Chondrocyte (in vitro differentiated cells): ENCODE data around the gene SESN2. TPM values are rescaled to one million over a fixed set of nuclear protein-coding genes. Genes with fewer than 3 reads are reported as not detected.

Experiments
- DNase-seq: peaks from one replicate; pipeline ENCODE4 v3.0.0; 2021; ENCODE audit warnings: mixed read lengths, low spot score
- H3K27ac Mint-ChIP-seq: one replicate; pipeline ENCODE4 v1.8.0; 2021; ENCODE audit warnings: mild to moderate bottlenecking, moderate library complexity, mixed read lengths; ENCODE audit not compliant: unreplicated experiment
- H3K27me3 Mint-ChIP-seq: 2 replicates; pipeline ENCODE4 v1.8.0; 2021; ENCODE audit warnings: low read depth, mixed read lengths
- H3K36me3 Mint-ChIP-seq: 2 replicates; pipeline ENCODE4 v1.8.0; 2021; ENCODE audit warnings: low read depth, mixed read lengths
- H3K4me1 Mint-ChIP-seq: 2 replicates; pipeline ENCODE4 v1.8.0; 2021; ENCODE audit warnings: low read depth, mild to moderate bottlenecking, mixed read lengths
- H3K4me3 Mint-ChIP-seq: one replicate; pipeline ENCODE4 v1.8.0; 2021; ENCODE audit warnings: mild to moderate bottlenecking, moderate library complexity, mixed read lengths; ENCODE audit not compliant: unreplicated experiment
- H3K9me3 Mint-ChIP-seq: 2 replicates; pipeline ENCODE4 v1.8.0; 2021; ENCODE audit warnings: low read depth, mixed read lengths
- CTCF ChIP-seq: fragments of 200-600 bp; sonication (generic); IDR thresholded peaks from 2 replicates; pipeline ENCODE4 v1.5.0; 2021; ENCODE audit warnings: antibody characterized with exemption, mild to moderate bottlenecking, moderate library complexity
- total RNA-seq: library from RNA; stranded (reverse); gene quantifications from 3 replicates; pipeline ENCODE4 v1.2.1, GENCODE V29; 2021

SESN2 gene
- total RNA-seq, 1 donor from 2014 or later = 54.7 TPM

- DNase-seq = peak; percentile 97
- H3K36me3 Mint-ChIP-seq = peaks cover 5% of the 10 kb centered on the region
- peak within 1 kb of the TSS; percentile 96 for H3K4me3 Mint-ChIP-seq
- peak within 1 kb of the TSS; percentile 99 for H3K27ac Mint-ChIP-seq
- peaks cover 34% of the 10 kb centered on the region for H3K4me1 Mint-ChIP-seq
- H3K9me3 Mint-ChIP-seq = no peaks in the 10 kb centered on the region
- TF ChIP-seq CTCF = peak; percentile 10
- no peaks in the 10 kb centered on the region for H3K27me3 Mint-ChIP-seq
Measured at GRCh38 chr1:28232558-28233263, 26.6 kb upstream of the SESN2 start, which contains the start of gene DNAJC8. Gene DNAJC8 (minus strand): TSS chr1:28233029. CDS start chr1:28232998, 31 bp downstream.

GRCh38 chr1:28233264-28233606 is 26.1 kb upstream of the SESN2 start:
- H3K27ac Mint-ChIP-seq = peak overlapping the region; percentile 32

GRCh38 chr1:28235755-28236655 is 23.3 kb upstream of the SESN2 start, which contains the start of gene ATP5IF1:
Gene ATP5IF1 (plus strand): TSS chr1:28236124. CDS start chr1:28236184, 60 bp downstream.
- Mint-ChIP-seq H3K36me3 (no peaks in the 10 kb centered on the region), H3K9me3 (no peaks in the 10 kb centered on the region), H3K27ac (no peak within 1 kb of the TSS), H3K4me1 (peaks cover 18% of the 10 kb centered on the region), H3K27me3 (no peaks in the 10 kb centered on the region), H3K4me3 (no peak within 1 kb of the TSS)
- no peak for TF ChIP-seq CTCF
- DNase-seq = peak; percentile 98

More at GRCh38 chr1:28233264-28233606, 26.1 kb upstream of the SESN2 start:
- H3K4me3 Mint-ChIP-seq = no peak overlapping the region
- no peak for TF ChIP-seq CTCF
- H3K27me3 Mint-ChIP-seq = no peaks in the 10 kb centered on the region
- peaks cover 3% of the 10 kb centered on the region for H3K36me3 Mint-ChIP-seq
- peaks cover 34% of the 10 kb centered on the region for H3K4me1 Mint-ChIP-seq
- H3K9me3 Mint-ChIP-seq = no peaks in the 10 kb centered on the region
- no peak for DNase-seq

- no peak for DNase-seq
- TF ChIP-seq CTCF = no peak
- Mint-ChIP-seq H3K36me3 (no peaks in the 10 kb centered on the region), H3K4me3 (no peak overlapping the region), H3K27ac (no peak overlapping the region), H3K9me3 (no peaks in the 10 kb centered on the region), H3K4me1 (peaks cover 15% of the 10 kb centered on the region), H3K27me3 (no peaks in the 10 kb centered on the region)
Measured at GRCh38 chr1:28236656-28237322, 22.5 kb upstream of the SESN2 start.

- H3K4me1 Mint-ChIP-seq = no peaks in the 10 kb centered on the region
- no peak overlapping the region for H3K27ac Mint-ChIP-seq
- TF ChIP-seq CTCF = no peak
- DNase-seq = no peak
- H3K27me3 Mint-ChIP-seq = no peaks in the 10 kb centered on the region
- no peak overlapping the region for H3K4me3 Mint-ChIP-seq
- H3K9me3 Mint-ChIP-seq = no peaks in the 10 kb centered on the region
- no peaks in the 10 kb centered on the region for H3K36me3 Mint-ChIP-seq
Measured at GRCh38 chr1:28239004-28239403, 20.3 kb upstream of the SESN2 start.
